Astrocyte of the hippocampus (primary cell): ENCODE results near the gene CHAF1B.

Experiments used
- DNase-seq: peaks from one replicate; pipeline ENCODE4 v3.0.0; 2011; ENCODE audit warnings: low read depth, low spot score

CHAF1B gene

DNA sequence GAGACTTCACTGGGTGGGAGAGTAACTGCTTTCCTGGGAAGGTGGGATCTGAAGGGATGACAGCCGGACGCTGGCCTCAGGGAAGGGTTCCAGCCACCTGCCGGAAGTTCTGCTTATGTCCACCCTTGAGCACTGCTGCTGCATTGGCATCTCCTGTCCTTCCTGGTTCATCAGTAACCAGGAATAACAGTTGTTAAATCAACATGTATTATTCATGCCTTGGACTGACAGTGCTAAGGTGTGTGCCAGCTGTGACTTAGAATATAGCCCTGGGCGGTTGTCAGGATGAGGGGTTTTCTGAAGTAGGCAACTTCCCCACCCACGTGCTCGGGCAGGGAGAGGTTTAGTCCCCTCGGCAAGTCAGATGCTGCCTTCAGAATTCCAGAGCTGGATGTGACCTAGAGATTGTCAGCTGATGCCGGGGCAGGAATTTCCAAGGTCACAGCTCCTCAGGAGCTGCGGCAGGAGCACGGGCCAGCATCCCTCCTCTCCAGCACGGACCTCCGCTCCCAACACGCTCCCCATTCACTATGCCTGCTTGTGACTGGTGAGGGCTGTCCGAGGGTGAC lies 76.8 kb downstream of the CHAF1B start:
- DNase-seq = no peak

DNA sequence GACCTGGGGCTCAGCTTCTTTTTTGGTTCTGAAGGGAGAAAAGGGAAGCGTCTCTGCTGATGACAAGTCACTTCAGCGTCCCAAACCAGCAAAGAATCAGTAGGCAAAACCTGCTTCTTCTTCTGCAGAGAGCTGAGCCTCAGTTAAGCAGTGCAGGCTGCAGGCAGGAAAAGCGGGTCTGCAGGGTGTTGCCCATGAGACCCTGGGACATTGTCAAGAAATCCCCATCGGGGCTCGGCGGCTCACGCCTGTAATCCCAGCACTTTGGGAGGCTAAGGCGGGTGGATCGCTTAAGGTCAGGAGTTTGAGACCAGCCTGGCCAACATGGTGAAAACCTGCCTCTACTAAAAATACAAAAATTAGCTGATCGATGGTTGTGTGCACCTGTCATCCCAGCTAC lies 78.0 kb downstream of the CHAF1B start:
- no peak for DNase-seq

DNA sequence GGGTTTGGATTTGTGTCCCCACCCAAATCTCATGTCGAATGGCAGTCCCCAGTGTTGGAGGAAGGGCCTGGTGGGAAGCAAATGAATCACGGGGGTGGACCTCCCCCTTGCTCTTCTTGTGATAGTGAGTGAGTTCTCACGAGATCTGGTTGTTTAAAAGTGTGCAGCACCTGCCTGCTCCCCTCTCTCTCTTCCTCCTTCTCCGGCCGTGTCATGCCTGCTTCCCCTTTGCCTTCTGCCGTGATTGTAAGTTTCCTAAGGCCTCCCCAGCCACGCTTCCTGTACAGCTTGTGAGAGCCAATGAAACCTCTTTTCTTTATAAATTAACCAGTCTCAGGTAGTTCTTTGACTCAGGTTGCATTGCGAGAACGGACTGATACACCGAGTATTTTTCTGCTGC lies 78.8 kb downstream of the CHAF1B start:
- no peak for DNase-seq

DNA sequence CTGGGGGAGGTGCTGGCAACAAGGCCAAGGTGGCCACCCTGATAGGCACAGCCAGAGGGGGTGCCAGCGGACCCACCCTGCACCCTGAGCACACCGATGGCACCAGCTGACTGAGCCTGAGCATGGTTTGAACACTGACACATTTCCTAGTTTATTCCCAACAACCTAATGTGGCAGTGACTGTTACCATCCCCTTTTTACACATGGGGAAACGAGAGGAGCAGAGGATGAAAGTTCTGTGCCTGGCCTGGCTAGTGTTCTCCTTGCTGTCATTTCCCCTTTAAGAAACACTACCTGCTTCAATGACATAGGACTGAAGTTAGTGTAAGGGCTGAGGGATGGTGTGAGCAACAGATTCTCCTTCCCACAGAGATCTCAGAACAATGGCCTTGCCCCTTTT lies 79.4 kb downstream of the CHAF1B start:
- no peak for DNase-seq

GRCh38 chr21:36465478-36465877 lies 80.3 kb downstream of the CHAF1B start:
- DNase-seq = no peak

DNA sequence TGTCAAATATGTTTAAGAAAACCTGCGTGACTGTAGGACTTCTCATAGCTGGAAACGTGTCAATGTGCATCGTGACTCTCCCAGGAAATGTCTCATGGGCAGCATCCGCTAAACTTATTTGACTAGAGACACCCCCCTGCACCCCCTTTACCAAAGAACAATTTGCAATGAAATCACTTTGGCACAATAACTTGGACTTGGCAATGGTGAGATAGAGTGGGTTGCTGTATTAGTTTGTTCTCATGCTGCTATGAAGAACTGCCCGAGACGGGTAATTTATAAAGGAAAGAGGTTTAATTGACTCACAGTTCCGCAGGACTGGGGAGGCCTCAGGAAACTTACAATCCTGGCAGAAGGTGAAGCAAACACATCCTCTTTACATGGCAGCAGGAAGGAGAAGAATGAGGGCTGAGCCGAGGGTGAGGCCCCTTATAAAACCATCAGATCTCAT lies 80.9 kb downstream of the CHAF1B start:
- DNase-seq = no peak
